K562 (cell line): ENCODE results near the gene FPGS. TPM values are rescaled to one million over a fixed set of nuclear protein-coding genes. Genes with fewer than 3 reads are reported as not detected.

Experiments
- ATAC-seq: fragments of 200-7000 bp; cut with Tn5 transposase; 3 replicates; pipeline ENCODE4 v1.9.1; 2020; ENCODE audit warnings: moderate library complexity
- BruUV-seq: library from RNA; stranded (reverse); fragments of 400-500 nt; replicated peaks from 2 replicates; lab custom pipeline; 2021; lab: Mats Ljungman, UMichigan
- CTCF ChIA-PET: fragments of 300-600 bp; formaldehyde crosslinking; extraction: SDS; loops from one replicate; lab custom pipeline; 2021; ENCODE audit warnings: low intra/inter-chr PET ratio; lab: Yijun Ruan, JAX
- POLR2A ChIA-PET: fragments of 300-600, 350-650 bp; sonication (Branson Sonifier 250); formaldehyde crosslinking; extraction: SDS; loops from one replicate; lab custom pipeline; 2021; ENCODE audit warnings: antibody characterized with exemption, inconsistent platforms; lab: Yijun Ruan, JAX
- DNase-seq, 4 experiments: peaks; one replicate each; pipeline versions ENCODE4 v3.0.0 to v3.0.0-alpha.2; 2011 to 2018; ENCODE audit warnings: low spot score in 3 of 4, mixed read lengths in 3 of 4; ENCODE audit errors: extremely low read depth in 1 of 4
- FAIRE-seq: peaks from 2 replicates; lab custom pipeline; 2011; peaks lifted over from hg19 to GRCh38; lab: Jason Lieb, UNC
- H2AFZ ChIP-seq: 2 replicates; pipeline ENCODE4 v1.6.0; 2011; ENCODE audit warnings: low read depth, low read length, control low read depth, inconsistent platforms
- H3K27ac ChIP-seq: fragments of 200-600 bp; 3 replicates; pipeline ENCODE4 v1.8.0; 2011; ENCODE audit warnings: low read depth, mild to moderate bottlenecking, control low read depth, inconsistent platforms, low read length, moderate library complexity, mixed read lengths; ENCODE audit errors: extremely low read depth
- H3K27me3 ChIP-seq, 2 experiments: fragments of 300-600 bp in 1 of 2; 2 replicates in 1 of 2; 3 replicates in 1 of 2; pipeline versions ENCODE4 v1.6.0 to v1.8.0; 2011; ENCODE audit warnings: inconsistent platforms in 2 of 2, low read length in 2 of 2, mild to moderate bottlenecking in 1 of 2, mixed read lengths in 1 of 2, moderate library complexity in 1 of 2; ENCODE audit not compliant: control insufficient read depth in 2 of 2, insufficient read depth in 2 of 2
- H3K36me3 ChIP-seq: fragments of 300-600 bp; 3 replicates; pipeline ENCODE4 v1.8.0; 2011; ENCODE audit warnings: mild to moderate bottlenecking, low read length, inconsistent platforms; ENCODE audit not compliant: control insufficient read depth, insufficient read depth
- H3K4me1 ChIP-seq, 2 experiments: fragments of 200-600 bp in 1 of 2; replicated peaks in 1 of 2; 2 replicates in 1 of 2; 3 replicates in 1 of 2; pipeline versions ENCODE4 v1.5.1 to v1.8.0; 2011; ENCODE audit warnings: inconsistent platforms in 2 of 2, low read length in 2 of 2, mild to moderate bottlenecking in 1 of 2, mixed read lengths in 1 of 2, moderate library complexity in 1 of 2; ENCODE audit not compliant: control insufficient read depth in 2 of 2, insufficient read depth in 2 of 2
- H3K4me2 ChIP-seq: 2 replicates; pipeline ENCODE4 v1.6.1; 2011; ENCODE audit warnings: low read length, control low read depth, inconsistent platforms, mixed read lengths; ENCODE audit not compliant: insufficient read depth
- H3K4me3 ChIP-seq: fragments of 200-600 bp; sonication (generic), shearing (Covaris generic); 2 replicates; pipeline ENCODE4 v1.5.1; 2016; ENCODE audit warnings: control low read depth, inconsistent platforms
- H3K79me2 ChIP-seq: fragments of 200-600 bp; 3 replicates; pipeline ENCODE4 v1.8.0; 2011; ENCODE audit warnings: low read length, inconsistent platforms; ENCODE audit not compliant: control insufficient read depth, insufficient read depth
- H3K9ac ChIP-seq, 2 experiments: 2 replicates each; pipeline versions ENCODE4 v1.6.0 to v1.6.1; 2011; ENCODE audit warnings: low read depth in 2 of 2, low read length in 2 of 2, control low read depth in 1 of 2, inconsistent platforms in 1 of 2, mild to moderate bottlenecking in 1 of 2, mixed read lengths in 1 of 2; ENCODE audit not compliant: insufficient read depth in 1 of 2
- H3K9me1 ChIP-seq: one replicate; pipeline ENCODE4 v1.6.0; 2011; ENCODE audit warnings: inconsistent platforms, mild to moderate bottlenecking, low read length, moderate library complexity; ENCODE audit not compliant: control insufficient read depth, insufficient read depth
- H3K9me3 ChIP-seq: replicated peaks from 2 replicates; pipeline ENCODE4 v1.5.1; 2011; ENCODE audit warnings: low read depth, low read length, inconsistent platforms; ENCODE audit not compliant: control insufficient read depth, insufficient read depth
- H4K20me1 ChIP-seq: replicated peaks from 2 replicates; pipeline ENCODE4 v1.6.1; 2011; ENCODE audit warnings: low read length, inconsistent platforms, mixed read lengths; ENCODE audit not compliant: control insufficient read depth, insufficient read depth
- CBX1 ChIP-seq: sonication (generic); IDR thresholded peaks from 2 replicates; pipeline ENCODE4 v1.6.1; 2016; ENCODE audit warnings: antibody characterized with exemption, low read depth, mild to moderate bottlenecking
- MECOM ChIP-seq: fragments of 250-450 bp; sonication (Bioruptor Pico); IDR thresholded peaks from 2 replicates; pipeline ENCODE4 v1.8.0; 2022; ENCODE audit warnings: inconsistent platforms
- SNRNP70 ChIP-seq: fragments of 200-400 bp; formaldehyde crosslinking; optimal IDR thresholded peaks from 2 replicates; pipeline ENCODE3; 2017; ENCODE audit warnings: low read depth, low read length
- ZNF24 ChIP-seq: fragments of 450-650 bp; IDR thresholded peaks from 2 replicates; pipeline ENCODE4 v1.6.1; 2016
- ZNF644 ChIP-seq: fragments of 200-800 bp; sonication (Bioruptor generic); IDR thresholded peaks from 2 replicates; pipeline ENCODE4 v1.6.1; 2016; ENCODE audit warnings: low read depth, missing genetic modification characterization, missing compliant biosample characterization
- WGBS: fragments of 100-300 bp; shearing (Covaris generic); methylation state at CpG from one replicate; pipeline ENCODE4 v1.1.6; 2016; ENCODE audit warnings: low coverage, mixed read lengths; ENCODE audit not compliant: insufficient coverage; ENCODE audit errors: missing lambda C conversion rate; 5-methylcytosine and 5-hydroxymethylcytosine counted together
- in situ Hi-C: fragments of 300-500 bp; cut with MboI; formaldehyde crosslinking; loops from 4 replicates; pipeline ENCODE4 v1.15.0; 2018; ENCODE audit warnings: inconsistent platforms, mixed read lengths
- intact Hi-C: fragments of 100-400 bp; cut with micrococcal nuclease; formaldehyde crosslinking; loops from 2 replicates; pipeline ENCODE4 v1.14.2; 2022
- polyA plus RNA-seq, 8 experiments: library from polyadenylated mRNA; depleted of rRNA in 4 of 8; stranded (reverse) in 5 of 8; unstranded in 3 of 8; fragments of >200 nt; fragmentation: Nextera tagmentation in 2 of 8; fragmentation: Illumina TruSeq in 1 of 8; extraction: Ambion mirVana in 2 of 8; extraction: Trizol in 1 of 8; gene quantifications; 2 replicates each; pipeline versions ENCODE4 v1.2.1 to v1.2.3, GENCODE V29; 2011 to 2014; ENCODE audit warnings: inconsistent platforms in 1 of 8, missing spikeins in 1 of 8
- total RNA-seq, 7 experiments: library from RNA; depleted of rRNA in 6 of 7; stranded (reverse); fragments of >200 nt in 6 of 7; fragmentation: Illumina TruSeq in 2 of 7; extraction: Trizol in 2 of 7; gene quantifications; 2 replicates each; pipeline versions ENCODE4 v1.2.1 to v1.2.3, GENCODE V29; 2011 to 2021; ENCODE audit warnings: low replicate concordance in 1 of 7
- TF ChIP-seq, protein P1 (sequence below): fragments of 450-650 bp; IDR thresholded peaks from 2 replicates; pipeline ENCODE4 v1.7.0; 2016; ENCODE audit warnings: borderline replicate concordance

The FPGS gene
- total and polyA plus RNA-seq, 9 of the 15 experiments (the other 6 are each of a cell fraction or from before 2014, with no cell fraction given), result 0.84 to 86.4 (median 59.2) TPM

- H3K36me3 ChIP-seq, result peaks cover 61% of the 10 kb centered on the region
- no peak for ATAC-seq
- no peaks in the 10 kb centered on the region for H3K9me3 ChIP-seq
Observed at GRCh38 chr9:127812936-127813675, 10.4 kb downstream of the FPGS start.

More at GRCh38 chr9:127812936-127813675, 10.4 kb downstream of the FPGS start:
- no peak for FAIRE-seq
- Histone ChIP-seq H3K27ac (no peak overlapping the region), H3K9ac (peak overlapping the region in 1 of 2 experiments; percentile 61; a peak in 2 of 4 replicates), H3K79me2 (no peaks in the 10 kb centered on the region), H2AFZ (no peak overlapping the region), H3K9me1 (peaks cover 2% of the 10 kb centered on the region), H3K4me3 (no peak overlapping the region), H3K4me2 (no peak overlapping the region), H3K4me1 (peaks cover 12 to 47% of the 10 kb centered on the region in 2 experiments), H4K20me1 (peaks cover 7% of the 10 kb centered on the region), H3K27me3 (no peaks in the 10 kb centered on the region)
- ChIA-PET CTCF (interaction anchor here (0.6 kb wide), 1 partner anchor 10 kb away, joined by 3 read pairs; the partner anchor contains the start of gene FPGS), POLR2A (interaction anchor here (0.6 to 0.7 kb wide), 5 partner anchors 9 to 559 kb away, joined by 3 to 4 read pairs (median 3); no protein-coding TSS in a partner anchor)
- no peak for DNase-seq
- 95% methylated on average over 17 of the region's 19 CpGs for WGBS
- BruUV-seq, result no TSS peak
- in situ Hi-C loops, result no loop called here
- intact Hi-C loops, result no loop called here
- no peak for TF ChIP-seq SNRNP70
- no peak for TF ChIP-seq ZNF24
- no peak for TF ChIP-seq CBX1
- TF ChIP-seq ZNF644 (tag), result no peak
- no peak for TF ChIP-seq MECOM (CRISPR knock-in tag)
- TF ChIP-seq, protein P1, sequence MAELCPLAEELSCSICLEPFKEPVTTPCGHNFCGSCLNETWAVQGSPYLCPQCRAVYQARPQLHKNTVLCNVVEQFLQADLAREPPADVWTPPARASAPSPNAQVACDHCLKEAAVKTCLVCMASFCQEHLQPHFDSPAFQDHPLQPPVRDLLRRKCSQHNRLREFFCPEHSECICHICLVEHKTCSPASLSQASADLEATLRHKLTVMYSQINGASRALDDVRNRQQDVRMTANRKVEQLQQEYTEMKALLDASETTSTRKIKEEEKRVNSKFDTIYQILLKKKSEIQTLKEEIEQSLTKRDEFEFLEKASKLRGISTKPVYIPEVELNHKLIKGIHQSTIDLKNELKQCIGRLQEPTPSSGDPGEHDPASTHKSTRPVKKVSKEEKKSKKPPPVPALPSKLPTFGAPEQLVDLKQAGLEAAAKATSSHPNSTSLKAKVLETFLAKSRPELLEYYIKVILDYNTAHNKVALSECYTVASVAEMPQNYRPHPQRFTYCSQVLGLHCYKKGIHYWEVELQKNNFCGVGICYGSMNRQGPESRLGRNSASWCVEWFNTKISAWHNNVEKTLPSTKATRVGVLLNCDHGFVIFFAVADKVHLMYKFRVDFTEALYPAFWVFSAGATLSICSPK, result no peak
- TF ChIP-seq, all 486 proteins: peak for 0
